Measurements from ENCODE around the gene ZNF777. TPM values are rescaled to one million over a fixed set of nuclear protein-coding genes. Genes with fewer than 3 reads are reported as not detected.

The ZNF777 gene
- total and polyA plus RNA-seq, 2 donors (not counting 1 experiment from before 2014, with no cell fraction given) = 4.1 to 4.9 TPM

GRCh38 chr7:149493366-149493765 lies 32.5 kb upstream of the ZNF777 start:
- Histone ChIP-seq H3K79me2 (ENCODE audit: control insufficient read depth, insufficient read depth, low read length) (peaks cover 19% of the 10 kb centered on the region), H2AFZ (ENCODE audit: low read length) (no peak overlapping the region), H3K4me2 (ENCODE audit: extremely low read depth, insufficient read depth, low read length) (no peak overlapping the region)

GRCh38 chr7:149490083-149490760 lies 29.4 kb upstream of the ZNF777 start:
- Histone ChIP-seq H3K4me2 (ENCODE audit: extremely low read depth, insufficient read depth, low read length) (no peak overlapping the region), H3K9me3 (ENCODE audit: control insufficient read depth, insufficient read depth, low read depth, low read length) (no peaks in the 10 kb centered on the region), H3K9ac (ENCODE audit: insufficient read depth, low read length) (no peak overlapping the region), H2AFZ (ENCODE audit: low read length) (no peak overlapping the region), H3K36me3 (ENCODE audit: control insufficient read depth, insufficient read depth, low read length) (peaks cover 30% of the 10 kb centered on the region), H3K27ac (ENCODE audit: insufficient read depth, low read length) (no peak overlapping the region), H3K4me3 (replicated peaks in 1 of 4; ENCODE audit: control extremely low read depth in 1 of 4, insufficient read depth in 1 of 4, low read depth in 3 of 4, low read length in 4 of 4) (no peak overlapping the region), H3K79me2 (ENCODE audit: control insufficient read depth, insufficient read depth, low read length) (peaks cover 7% of the 10 kb centered on the region), H3K27me3 (ENCODE audit: control insufficient read depth, insufficient read depth, low read length) (no peaks in the 10 kb centered on the region), H4K20me1 (ENCODE audit: control insufficient read depth, extremely low read depth, insufficient read depth, low read length) (no peaks in the 10 kb centered on the region), H3K4me1 (ENCODE audit: control insufficient read depth, extremely low read depth, insufficient read depth, low read length) (no peaks in the 10 kb centered on the region)
- TF ChIP-seq CTCF (conservative IDR thresholded peaks at IDR 0.05 in 1 of 2, IDR thresholded peaks at IDR 0.05 in 1 of 2; ENCODE audit: low read depth in 1 of 2, low read length in 2 of 2) = no peak
- TF ChIP-seq EZH2 (IDR thresholded peaks at IDR 0.05; ENCODE audit: low read length, missing control alignments) = no peak
- no peak for DNase-seq (ENCODE audit: low read depth in 2 of 2)

More at GRCh38 chr7:149493366-149493765, 32.5 kb upstream of the ZNF777 start:
- peaks cover 7% of the 10 kb centered on the region for H3K4me1 ChIP-seq (ENCODE audit: control insufficient read depth, extremely low read depth, insufficient read depth, low read length)
- peaks cover 30% of the 10 kb centered on the region for H3K36me3 ChIP-seq (ENCODE audit: control insufficient read depth, insufficient read depth, low read length)
- TF ChIP-seq EZH2 (IDR thresholded peaks at IDR 0.05; ENCODE audit: low read length, missing control alignments) = no peak
- no peak for TF ChIP-seq CTCF (conservative IDR thresholded peaks at IDR 0.05 in 1 of 2, IDR thresholded peaks at IDR 0.05 in 1 of 2; ENCODE audit: low read depth in 1 of 2, low read length in 2 of 2)
- H3K9me3 ChIP-seq (ENCODE audit: control insufficient read depth, insufficient read depth, low read depth, low read length) = no peaks in the 10 kb centered on the region
- DNase-seq (ENCODE audit: low read depth in 2 of 2) = no peak
- no peak overlapping the region for H3K27ac ChIP-seq (ENCODE audit: insufficient read depth, low read length)
- H4K20me1 ChIP-seq (ENCODE audit: control insufficient read depth, extremely low read depth, insufficient read depth, low read length) = no peaks in the 10 kb centered on the region
- no peak overlapping the region for H3K4me3 ChIP-seq (replicated peaks in 1 of 4; ENCODE audit: control extremely low read depth in 1 of 4, insufficient read depth in 1 of 4, low read depth in 3 of 4, low read length in 4 of 4)
- H3K27me3 ChIP-seq (ENCODE audit: control insufficient read depth, insufficient read depth, low read length) = no peaks in the 10 kb centered on the region
- H3K9ac ChIP-seq (ENCODE audit: insufficient read depth, low read length) = no peak overlapping the region

- H3K4me2 ChIP-seq (ENCODE audit: extremely low read depth, insufficient read depth, low read length) = no peak overlapping the region
- no peak overlapping the region for H2AFZ ChIP-seq (ENCODE audit: low read length)
- H3K4me3 ChIP-seq (replicated peaks in 1 of 4; ENCODE audit: control extremely low read depth in 1 of 4, insufficient read depth in 1 of 4, low read depth in 3 of 4, low read length in 4 of 4) = no peak overlapping the region
- TF ChIP-seq CTCF (conservative IDR thresholded peaks at IDR 0.05 in 1 of 2, IDR thresholded peaks at IDR 0.05 in 1 of 2; ENCODE audit: low read depth in 1 of 2, low read length in 2 of 2) = no peak
- TF ChIP-seq EZH2 (IDR thresholded peaks at IDR 0.05; ENCODE audit: low read length, missing control alignments) = no peak
- no peaks in the 10 kb centered on the region for H3K9me3 ChIP-seq (ENCODE audit: control insufficient read depth, insufficient read depth, low read depth, low read length)
- no peak overlapping the region for H3K27ac ChIP-seq (ENCODE audit: insufficient read depth, low read length)
- H3K27me3 ChIP-seq (ENCODE audit: control insufficient read depth, insufficient read depth, low read length) = no peaks in the 10 kb centered on the region
- DNase-seq (ENCODE audit: low read depth in 2 of 2) = no peak
- no peaks in the 10 kb centered on the region for H3K79me2 ChIP-seq (ENCODE audit: control insufficient read depth, insufficient read depth, low read length)
- no peaks in the 10 kb centered on the region for H4K20me1 ChIP-seq (ENCODE audit: control insufficient read depth, extremely low read depth, insufficient read depth, low read length)
- peaks cover 30% of the 10 kb centered on the region for H3K36me3 ChIP-seq (ENCODE audit: control insufficient read depth, insufficient read depth, low read length)
- H3K9ac ChIP-seq (ENCODE audit: insufficient read depth, low read length) = no peak overlapping the region
- no peaks in the 10 kb centered on the region for H3K4me1 ChIP-seq (ENCODE audit: control insufficient read depth, extremely low read depth, insufficient read depth, low read length)
These were observed 28.6 kb upstream of the ZNF777 start for GRCh38 chr7:149489391-149490024.

All from fibroblast of lung (primary cell).